Measurements from ENCODE around the gene KRTAP9-1.

DNA sequence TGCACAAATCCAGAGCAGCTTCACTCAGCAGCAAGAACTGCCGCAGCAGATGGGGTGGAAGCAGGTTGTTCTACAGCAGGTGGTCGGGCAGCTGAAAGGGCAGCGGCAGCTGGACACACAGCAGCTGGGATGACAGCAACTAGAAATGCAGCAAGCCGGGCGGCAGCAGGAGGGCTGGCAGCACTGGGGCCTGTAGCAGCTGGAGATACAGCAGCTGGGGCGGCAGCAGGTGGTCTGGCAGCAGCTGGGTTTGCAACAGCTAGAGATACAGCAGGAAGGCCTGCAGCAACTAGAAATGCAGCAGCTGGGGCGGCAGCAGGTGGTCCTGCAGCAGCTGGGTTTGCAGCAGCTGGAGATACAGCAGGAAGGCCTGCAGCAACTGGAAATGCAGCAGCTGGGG is 22.1 kb upstream of the KRTAP9-1 start:
- TF ChIP-seq, protein P1, sequence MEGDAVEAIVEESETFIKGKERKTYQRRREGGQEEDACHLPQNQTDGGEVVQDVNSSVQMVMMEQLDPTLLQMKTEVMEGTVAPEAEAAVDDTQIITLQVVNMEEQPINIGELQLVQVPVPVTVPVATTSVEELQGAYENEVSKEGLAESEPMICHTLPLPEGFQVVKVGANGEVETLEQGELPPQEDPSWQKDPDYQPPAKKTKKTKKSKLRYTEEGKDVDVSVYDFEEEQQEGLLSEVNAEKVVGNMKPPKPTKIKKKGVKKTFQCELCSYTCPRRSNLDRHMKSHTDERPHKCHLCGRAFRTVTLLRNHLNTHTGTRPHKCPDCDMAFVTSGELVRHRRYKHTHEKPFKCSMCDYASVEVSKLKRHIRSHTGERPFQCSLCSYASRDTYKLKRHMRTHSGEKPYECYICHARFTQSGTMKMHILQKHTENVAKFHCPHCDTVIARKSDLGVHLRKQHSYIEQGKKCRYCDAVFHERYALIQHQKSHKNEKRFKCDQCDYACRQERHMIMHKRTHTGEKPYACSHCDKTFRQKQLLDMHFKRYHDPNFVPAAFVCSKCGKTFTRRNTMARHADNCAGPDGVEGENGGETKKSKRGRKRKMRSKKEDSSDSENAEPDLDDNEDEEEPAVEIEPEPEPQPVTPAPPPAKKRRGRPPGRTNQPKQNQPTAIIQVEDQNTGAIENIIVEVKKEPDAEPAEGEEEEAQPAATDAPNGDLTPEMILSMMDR (IDR thresholded peaks at IDR 0.05), result no peak
- TF ChIP-seq POLR2A (IDR thresholded peaks at IDR 0.05), result no peak
